ENCODE results near the gene LTBP2. TPM values are rescaled to one million over a fixed set of nuclear protein-coding genes. Genes with fewer than 3 reads are reported as not detected.

Gene LTBP2
- total and polyA plus RNA-seq, 3 experiments from 2014 or later: 0.24 to 0.83 (median 0.42) TPM

- H3K36me3 Mint-ChIP-seq: no peaks in the 10 kb centered on the region
- CTCF ChIA-PET: interaction anchor here (1.0 kb wide), 1 partner anchor 34 kb away, joined by 3 read pairs; the partner anchor contains the start of gene LTBP2
These were observed 34.1 kb downstream of the LTBP2 start for GRCh38 chr14:74577948-74578275.

GRCh38 chr14:74577247-74577947 lies 34.6 kb downstream of the LTBP2 start:
- Histone ChIP-seq H3K4me3 (ENCODE audit: low read length) (no peak overlapping the region), H3K27ac (ENCODE audit: low read depth, low read length) (no peak overlapping the region), H3K27me3 (ENCODE audit: insufficient read depth, low read length, poor library complexity, severe bottlenecking) (no peaks in the 10 kb centered on the region), H3K9me3 (ENCODE audit: low read length) (no peaks in the 10 kb centered on the region), H3K36me3 (ENCODE audit: insufficient read depth, low read length) (no peaks in the 10 kb centered on the region), H3K4me1 (ENCODE audit: insufficient read depth, low read length) (peaks cover 28% of the 10 kb centered on the region)
- no peak overlapping the region for H3K4me3 Mint-ChIP-seq
- ChIA-PET POLR2A (no interaction called here), CTCF (interaction anchor here (1.0 kb wide), 1 partner anchor 35 kb away, joined by 3 read pairs; the partner anchor contains the start of gene LTBP2)
- H3K27me3 Mint-ChIP-seq: peaks cover 0 to 14% of the 10 kb centered on the region in 2 donors
- no peaks in the 10 kb centered on the region for H3K9me3 Mint-ChIP-seq
- H3K4me1 Mint-ChIP-seq: peaks cover 27 to 38% (median 37%) of the 10 kb centered on the region in 3 donors
- H3K36me3 Mint-ChIP-seq: no peaks in the 10 kb centered on the region
- no peak for DNase-seq
- no peak overlapping the region for H3K27ac Mint-ChIP-seq

More at GRCh38 chr14:74577948-74578275, 34.1 kb downstream of the LTBP2 start:
- H3K27ac Mint-ChIP-seq: no peak overlapping the region
- no peak overlapping the region for H3K4me3 Mint-ChIP-seq
- no peak for DNase-seq
- H3K4me1 ChIP-seq (ENCODE audit: insufficient read depth, low read length): peaks cover 23% of the 10 kb centered on the region
- H3K4me1 Mint-ChIP-seq: peaks cover 22 to 33% (median 32%) of the 10 kb centered on the region in 3 donors
- H3K9me3 ChIP-seq (ENCODE audit: low read length): no peaks in the 10 kb centered on the region
- H3K27me3 ChIP-seq (ENCODE audit: insufficient read depth, low read length, poor library complexity, severe bottlenecking): no peaks in the 10 kb centered on the region
- no peaks in the 10 kb centered on the region for H3K9me3 Mint-ChIP-seq
- no peaks in the 10 kb centered on the region for H3K36me3 ChIP-seq (ENCODE audit: insufficient read depth, low read length)
- POLR2A ChIA-PET: no interaction called here
- H3K27ac ChIP-seq (ENCODE audit: low read depth, low read length): no peak overlapping the region
- H3K4me3 ChIP-seq (ENCODE audit: low read length): no peak overlapping the region
- H3K27me3 Mint-ChIP-seq: peaks cover 0 to 14% of the 10 kb centered on the region in 2 donors

- H3K4me1 ChIP-seq (ENCODE audit: insufficient read depth, low read length): peaks cover 39% of the 10 kb centered on the region
- H3K9me3 Mint-ChIP-seq: no peaks in the 10 kb centered on the region
- no peak overlapping the region for H3K4me3 ChIP-seq (ENCODE audit: low read length)
- H3K4me3 Mint-ChIP-seq: no peak overlapping the region
- CTCF ChIA-PET: interaction anchor here (2.5 kb wide), 1 partner anchor 34 kb away, joined by 11 read pairs; no protein-coding TSS in a partner anchor
- H3K36me3 Mint-ChIP-seq: no peaks in the 10 kb centered on the region
- peaks cover 12% of the 10 kb centered on the region for H3K27me3 ChIP-seq (ENCODE audit: insufficient read depth, low read length, poor library complexity, severe bottlenecking)
- peaks cover 38 to 52% (median 50%) of the 10 kb centered on the region in 3 donors for H3K4me1 Mint-ChIP-seq
- no peak overlapping the region for H3K27ac ChIP-seq (ENCODE audit: low read depth, low read length)
- peaks cover 5 to 23% of the 10 kb centered on the region in 2 donors for H3K27me3 Mint-ChIP-seq
- DNase-seq: no peak
- no peaks in the 10 kb centered on the region for H3K36me3 ChIP-seq (ENCODE audit: insufficient read depth, low read length)
- POLR2A ChIA-PET: no interaction called here
- H3K9me3 ChIP-seq (ENCODE audit: low read length): no peaks in the 10 kb centered on the region
- H3K27ac Mint-ChIP-seq: peak overlapping the region in 1 of 8 donors; percentile 15
These were observed 36.1 kb downstream of the LTBP2 start for GRCh38 chr14:74575936-74576335.

- H3K36me3 ChIP-seq (ENCODE audit: insufficient read depth, low read length): no peaks in the 10 kb centered on the region
- peaks cover 39% of the 10 kb centered on the region for H3K4me1 ChIP-seq (ENCODE audit: insufficient read depth, low read length)
- no peaks in the 10 kb centered on the region for H3K9me3 ChIP-seq (ENCODE audit: low read length)
- ChIA-PET CTCF (interaction anchor here (2.5 kb wide), 1 partner anchor 34 kb away, joined by 11 read pairs; no protein-coding TSS in a partner anchor), POLR2A (no interaction called here)
- Mint-ChIP-seq H3K27me3 (peaks cover 6 to 23% of the 10 kb centered on the region in 2 donors), H3K36me3 (no peaks in the 10 kb centered on the region), H3K4me1 (peaks cover 38 to 52% (median 50%) of the 10 kb centered on the region in 3 donors), H3K27ac (no peak overlapping the region), H3K4me3 (no peak overlapping the region), H3K9me3 (no peaks in the 10 kb centered on the region)
- H3K4me3 ChIP-seq (ENCODE audit: low read length): no peak overlapping the region
- DNase-seq: no peak
- no peak overlapping the region for H3K27ac ChIP-seq (ENCODE audit: low read depth, low read length)
- peaks cover 14% of the 10 kb centered on the region for H3K27me3 ChIP-seq (ENCODE audit: insufficient read depth, low read length, poor library complexity, severe bottlenecking)
These were observed 36.5 kb downstream of the LTBP2 start for GRCh38 chr14:74575507-74575906.

GRCh38 chr14:74574706-74575105 lies 37.3 kb downstream of the LTBP2 start:
- Mint-ChIP-seq H3K4me3 (no peak overlapping the region), H3K27me3 (peaks cover 14 to 28% of the 10 kb centered on the region in 2 donors), H3K36me3 (no peaks in the 10 kb centered on the region), H3K4me1 (peaks cover 38 to 49% (median 44%) of the 10 kb centered on the region in 3 donors), H3K9me3 (no peaks in the 10 kb centered on the region), H3K27ac (peak overlapping the region in 1 of 8 donors; percentile 8)
- no peak overlapping the region for H3K4me3 ChIP-seq (ENCODE audit: low read length)
- H3K27ac ChIP-seq (ENCODE audit: low read depth, low read length): no peak overlapping the region
- H3K4me1 ChIP-seq (ENCODE audit: insufficient read depth, low read length): peaks cover 39% of the 10 kb centered on the region
- no peaks in the 10 kb centered on the region for H3K36me3 ChIP-seq (ENCODE audit: insufficient read depth, low read length)
- DNase-seq: no peak
- ChIA-PET CTCF (interaction anchor here (1.8 to 2.5 kb wide), 2 partner anchors 35 to 44 kb away, joined by 7 to 11 read pairs; no protein-coding TSS in a partner anchor), POLR2A (interaction anchor here (0.6 kb wide), 1 partner anchor 687 kb away, joined by 11 read pairs; no protein-coding TSS in a partner anchor)
- H3K9me3 ChIP-seq (ENCODE audit: low read length): no peaks in the 10 kb centered on the region
- H3K27me3 ChIP-seq (ENCODE audit: insufficient read depth, low read length, poor library complexity, severe bottlenecking): peaks cover 22% of the 10 kb centered on the region

DNA sequence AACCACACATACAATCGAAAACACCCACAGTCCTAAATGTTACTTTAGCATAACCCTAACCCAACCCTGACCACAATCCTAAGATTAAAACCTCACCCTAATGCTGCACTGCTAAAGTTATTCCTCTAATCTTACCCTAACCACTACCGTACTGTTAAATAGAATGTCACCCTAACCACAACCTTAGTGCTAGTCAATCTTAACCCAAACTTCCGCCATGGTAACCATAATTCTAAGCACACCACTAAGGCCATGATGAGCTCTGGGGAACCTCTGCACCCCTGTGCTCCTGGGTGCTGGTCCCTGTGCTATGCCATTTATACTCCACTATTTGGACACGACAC lies 38.0 kb downstream of the LTBP2 start:
- ChIA-PET CTCF (interaction anchor here (1.8 to 2.5 kb wide), 2 partner anchors 36 to 45 kb away, joined by 7 to 11 read pairs; no protein-coding TSS in a partner anchor), POLR2A (interaction anchor here (0.6 kb wide), 1 partner anchor 687 kb away, joined by 11 read pairs; no protein-coding TSS in a partner anchor)
- no peaks in the 10 kb centered on the region for H3K9me3 Mint-ChIP-seq
- H3K4me3 Mint-ChIP-seq: peak overlapping the region in 6 of 7 donors; percentile 1 to 68 (median 20)
- Histone ChIP-seq H3K4me1 (ENCODE audit: insufficient read depth, low read length) (peaks cover 39% of the 10 kb centered on the region), H3K27ac (ENCODE audit: low read depth, low read length) (no peak overlapping the region), H3K4me3 (ENCODE audit: low read length) (no peak overlapping the region), H3K36me3 (ENCODE audit: insufficient read depth, low read length) (no peaks in the 10 kb centered on the region), H3K27me3 (ENCODE audit: insufficient read depth, low read length, poor library complexity, severe bottlenecking) (peaks cover 28% of the 10 kb centered on the region), H3K9me3 (ENCODE audit: low read length) (no peaks in the 10 kb centered on the region)
- peak overlapping the region in 4 of 8 donors; percentile 2 to 45 (median 38) for H3K27ac Mint-ChIP-seq
- peak in 3 of 5 donors; percentile 3 to 69 (median 51) for DNase-seq
- peaks cover 38 to 43% (median 38%) of the 10 kb centered on the region in 3 donors for H3K4me1 Mint-ChIP-seq
- no peaks in the 10 kb centered on the region for H3K36me3 Mint-ChIP-seq
- H3K27me3 Mint-ChIP-seq: peaks cover 21 to 28% of the 10 kb centered on the region in 2 donors

- no peak overlapping the region for H3K4me3 ChIP-seq (ENCODE audit: low read length)
- H3K27ac Mint-ChIP-seq: peak overlapping the region in 4 of 8 donors; percentile 2 to 34 (median 20)
- H3K4me3 Mint-ChIP-seq: peak overlapping the region in 6 of 7 donors; percentile 3 to 68 (median 25)
These were observed 38.5 kb downstream of the LTBP2 start for GRCh38 chr14:74573421-74574089.

More at GRCh38 chr14:74573421-74574089, 38.5 kb downstream of the LTBP2 start:
- H3K27me3 Mint-ChIP-seq: peaks cover 25 to 28% of the 10 kb centered on the region in 2 donors
- Histone ChIP-seq H3K27me3 (ENCODE audit: insufficient read depth, low read length, poor library complexity, severe bottlenecking) (peaks cover 28% of the 10 kb centered on the region), H3K36me3 (ENCODE audit: insufficient read depth, low read length) (no peaks in the 10 kb centered on the region), H3K9me3 (ENCODE audit: low read length) (no peaks in the 10 kb centered on the region), H3K4me1 (ENCODE audit: insufficient read depth, low read length) (peaks cover 39% of the 10 kb centered on the region), H3K27ac (ENCODE audit: low read depth, low read length) (no peak overlapping the region)
- CTCF ChIA-PET: interaction anchor here (1.8 to 2.5 kb wide), 2 partner anchors 36 to 45 kb away, joined by 7 to 11 read pairs; no protein-coding TSS in a partner anchor
- peaks cover 38 to 43% (median 38%) of the 10 kb centered on the region in 3 donors for H3K4me1 Mint-ChIP-seq
- no peaks in the 10 kb centered on the region for H3K9me3 Mint-ChIP-seq
- POLR2A ChIA-PET: no interaction called here
- no peaks in the 10 kb centered on the region for H3K36me3 Mint-ChIP-seq
- no peak for DNase-seq

Data from CD8-positive, alpha-beta memory T cell (primary cell).